ENCODE results near the gene OLFM4. TPM values are rescaled to one million over a fixed set of nuclear protein-coding genes. Genes with fewer than 3 reads are reported as not detected.

The OLFM4 gene
- polyA plus RNA-seq, 2 of the 4 experiments (the other 2 are of a cell fraction): not detected

GRCh38 chr13:53074114-53074513 lies 45.5 kb downstream of the OLFM4 start:
- 8% methylated on average over 5 of the region's 5 CpGs for WGBS (ENCODE audit: missing lambda C conversion rate)
- H3K4me3 ChIP-seq: no peak overlapping the region
- no peak overlapping the region for H3K4me2 ChIP-seq
- POLR2A ChIA-PET: no interaction called here
- no peaks in the 10 kb centered on the region for H3K4me1 ChIP-seq
- CTCF ChIA-PET: no interaction called here
- no peak for ATAC-seq
- no peak overlapping the region for H3K27ac ChIP-seq
- no peak for FAIRE-seq
- no peak for DNase-seq (ENCODE audit: low read depth in 1 of 2, low spot score in 1 of 2)
- no peaks in the 10 kb centered on the region for H3K9me3 ChIP-seq
- TF ChIP-seq ATOH8 (CRISPR knock-in tag; IDR thresholded peaks at IDR 0.05; ENCODE audit: low read depth) (no peak), BHLHE40 (IDR thresholded peaks at IDR 0.05; ENCODE audit: low read depth, low read length) (no peak), KDM1A (IDR thresholded peaks at IDR 0.05; ENCODE audit: low read depth) (no peak), MAZ (IDR thresholded peaks at IDR 0.05; ENCODE audit: borderline replicate concordance, low read depth, low read length) (no peak), EHMT2 (IDR thresholded peaks at IDR 0.05; ENCODE audit: low read depth) (no peak), ZFP36 (IDR thresholded peaks at IDR 0.05; ENCODE audit: borderline replicate concordance, partially characterized antibody) (no peak), CHD4 (IDR thresholded peaks at IDR 0.05; ENCODE audit: borderline replicate concordance) (no peak), PBX3 (IDR thresholded peaks at IDR 0.05) (no peak), EP300 (IDR thresholded peaks at IDR 0.05) (no peak), POLR2A (IDR thresholded peaks at IDR 0.05; ENCODE audit: low read length) (no peak), KDM5A (IDR thresholded peaks at IDR 0.05) (no peak), POLR2AphosphoS2 (conservative IDR thresholded peaks at IDR 0.05; ENCODE audit: low read length) (no peak), NPAS2 (CRISPR knock-in tag; IDR thresholded peaks at IDR 0.05; ENCODE audit: borderline replicate concordance) (no peak), ZNF302 (CRISPR knock-in tag; IDR thresholded peaks at IDR 0.05) (no peak), CHD2 (IDR thresholded peaks at IDR 0.05; ENCODE audit: low read length, partially characterized antibody) (no peak), ELK1 (IDR thresholded peaks at IDR 0.05; ENCODE audit: low read depth, low read length) (no peak), E2F6 (IDR thresholded peaks at IDR 0.05; ENCODE audit: borderline replicate concordance, low read depth) (no peak), USF2 (IDR thresholded peaks at IDR 0.05) (no peak)

- no peak overlapping the region for H3K27ac ChIP-seq
- H3K9me3 ChIP-seq: no peaks in the 10 kb centered on the region
- WGBS (ENCODE audit: missing lambda C conversion rate): 0% methylated on average over 6 of the region's 6 CpGs
- no peak overlapping the region for H3K4me3 ChIP-seq
- ATAC-seq (no peak), FAIRE-seq (no peak), DNase-seq (ENCODE audit: low read depth in 1 of 2, low spot score in 1 of 2) (no peak)
- no peaks in the 10 kb centered on the region for H3K4me1 ChIP-seq
- H3K4me2 ChIP-seq: no peak overlapping the region
- ChIA-PET CTCF (no interaction called here), POLR2A (no interaction called here)
- TF ChIP-seq FOSB (CRISPR knock-in tag; IDR thresholded peaks at IDR 0.05) (no peak), HOXA7 (CRISPR knock-in tag; IDR thresholded peaks at IDR 0.05) (no peak), TP53 (CRISPR knock-in tag; IDR thresholded peaks at IDR 0.05) (no peak), NFE2L2 (conservative IDR thresholded peaks at IDR 0.05; ENCODE audit: low read length) (no peak), HEYL (CRISPR knock-in tag; IDR thresholded peaks at IDR 0.05) (no peak), ZNF302 (CRISPR knock-in tag; IDR thresholded peaks at IDR 0.05) (no peak), ESRRA (IDR thresholded peaks at IDR 0.05; ENCODE audit: borderline replicate concordance, low read length) (no peak), POLR2AphosphoS2 (conservative IDR thresholded peaks at IDR 0.05; ENCODE audit: low read length) (no peak), SREBF2 (IDR thresholded peaks at IDR 0.05) (no peak), CBX2 (IDR thresholded peaks at IDR 0.05; ENCODE audit: borderline replicate concordance, low read depth) (no peak), NPAS2 (CRISPR knock-in tag; IDR thresholded peaks at IDR 0.05; ENCODE audit: borderline replicate concordance) (no peak)
Measured at GRCh38 chr13:53075356-53076041, 46.9 kb downstream of the OLFM4 start.
